Esophagus squamous epithelium (tissue), 4 donors: ENCODE results near the gene SOX13.

Experiments used
- POLR2A ChIP-seq, 4 donors: fragments of 450-650 bp; IDR thresholded peaks; one replicate each; pipeline ENCODE4 v1.6.1; 2017; ENCODE audit warnings: antibody characterized with exemption in 4 of 4, mild to moderate bottlenecking in 4 of 4, moderate library complexity in 3 of 4
- TF ChIP-seq, protein P1 (sequence below), 6 experiments: fragments of 450-650 bp in 4 of 6; fragments of 200-600 bp in 2 of 6; sonication (generic) in 2 of 6; IDR thresholded peaks; one replicate each; pipeline ENCODE4 v1.5.1; 2016 to 2019; ENCODE audit warnings: antibody characterized with exemption in 6 of 6, mild to moderate bottlenecking in 4 of 6, moderate library complexity in 4 of 6

- TF ChIP-seq, protein P1, sequence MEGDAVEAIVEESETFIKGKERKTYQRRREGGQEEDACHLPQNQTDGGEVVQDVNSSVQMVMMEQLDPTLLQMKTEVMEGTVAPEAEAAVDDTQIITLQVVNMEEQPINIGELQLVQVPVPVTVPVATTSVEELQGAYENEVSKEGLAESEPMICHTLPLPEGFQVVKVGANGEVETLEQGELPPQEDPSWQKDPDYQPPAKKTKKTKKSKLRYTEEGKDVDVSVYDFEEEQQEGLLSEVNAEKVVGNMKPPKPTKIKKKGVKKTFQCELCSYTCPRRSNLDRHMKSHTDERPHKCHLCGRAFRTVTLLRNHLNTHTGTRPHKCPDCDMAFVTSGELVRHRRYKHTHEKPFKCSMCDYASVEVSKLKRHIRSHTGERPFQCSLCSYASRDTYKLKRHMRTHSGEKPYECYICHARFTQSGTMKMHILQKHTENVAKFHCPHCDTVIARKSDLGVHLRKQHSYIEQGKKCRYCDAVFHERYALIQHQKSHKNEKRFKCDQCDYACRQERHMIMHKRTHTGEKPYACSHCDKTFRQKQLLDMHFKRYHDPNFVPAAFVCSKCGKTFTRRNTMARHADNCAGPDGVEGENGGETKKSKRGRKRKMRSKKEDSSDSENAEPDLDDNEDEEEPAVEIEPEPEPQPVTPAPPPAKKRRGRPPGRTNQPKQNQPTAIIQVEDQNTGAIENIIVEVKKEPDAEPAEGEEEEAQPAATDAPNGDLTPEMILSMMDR (IDR thresholded peaks at IDR 0.05), result no peak
- no peak for TF ChIP-seq POLR2A (IDR thresholded peaks at IDR 0.05)
Observed at GRCh38 chr1:204125759-204126351, 52.9 kb downstream of the SOX13 start.
